H1 (cell line): ENCODE data around the gene ADAMTS1. TPM values are rescaled to one million over a fixed set of nuclear protein-coding genes. Genes with fewer than 3 reads are reported as not detected.

Experiments used
- CTCF ChIA-PET: fragments of 300-600 bp; sonication (Branson Sonifier 250); formaldehyde crosslinking; loops from one replicate; lab custom pipeline; 2021; ENCODE audit not compliant: partially characterized antibody; lab: Charles Lee
- POLR2A ChIA-PET: fragments of 300-600 bp; sonication (Branson Sonifier 250); formaldehyde crosslinking; loops from one replicate; lab custom pipeline; 2021; ENCODE audit warnings: inconsistent platforms; ENCODE audit not compliant: partially characterized antibody; lab: Charles Lee
- DNase-seq, 2 experiments: peaks; one replicate each; pipeline versions ENCODE4 v3.0.0 to v3.0.0-alpha.2; 2010 to 2022; ENCODE audit warnings: low spot score in 2 of 2, low read depth in 1 of 2, mixed read lengths in 1 of 2
- FAIRE-seq: peaks from 2 replicates; lab custom pipeline; 2011; peaks lifted over from hg19 to GRCh38; lab: Jason Lieb, UNC
- H2AFZ ChIP-seq: 2 replicates; pipeline ENCODE4 v1.8.1; 2012; ENCODE audit warnings: low read length, inconsistent platforms
- H2AK5ac ChIP-seq: 2 replicates; pipeline ENCODE4 v1.6.1; 2013; ENCODE audit warnings: low read depth, low read length
- H2BK120ac ChIP-seq: replicated peaks from 2 replicates; pipeline ENCODE3; 2013; ENCODE audit warnings: low read depth, low read length, inconsistent platforms
- H2BK12ac ChIP-seq: 2 replicates; pipeline ENCODE4 v1.6.1; 2013; ENCODE audit warnings: low read depth, low read length
- H2BK15ac ChIP-seq: 2 replicates; pipeline ENCODE4 v1.6.1; 2013; ENCODE audit warnings: low read length
- H2BK20ac ChIP-seq: 2 replicates; pipeline ENCODE4 v1.6.1; 2013; ENCODE audit warnings: low read length
- H2BK5ac ChIP-seq: 2 replicates; pipeline ENCODE4 v1.6.1; 2013; ENCODE audit warnings: low read depth, low read length
- H3K14ac ChIP-seq: 2 replicates; pipeline ENCODE4 v1.6.1; 2013; ENCODE audit warnings: inconsistent platforms; ENCODE audit not compliant: insufficient read length
- H3K18ac ChIP-seq: 2 replicates; pipeline ENCODE4 v1.6.1; 2013; ENCODE audit warnings: low read length; ENCODE audit errors: extremely low read depth
- H3K23ac ChIP-seq: 2 replicates; pipeline ENCODE4 v1.6.1; 2013; ENCODE audit warnings: inconsistent platforms; ENCODE audit not compliant: insufficient read length
- H3K23me2 ChIP-seq: 2 replicates; pipeline ENCODE4 v1.6.1; 2013; ENCODE audit warnings: low read depth, low read length
- H3K27ac ChIP-seq: 2 replicates; pipeline ENCODE4 v1.6.1; 2011; ENCODE audit warnings: low read depth, low read length, inconsistent platforms
- H3K27me3 ChIP-seq, 4 experiments: replicated peaks in 1 of 4; 1 replicate in 1 of 4; 2 replicates in 3 of 4; pipeline versions ENCODE4 v1.6.1 to v1.8.1; 2011 to 2013; ENCODE audit warnings: low read length in 3 of 4, mild to moderate bottlenecking in 3 of 4, inconsistent platforms in 2 of 4, mixed read lengths in 2 of 4, moderate library complexity in 1 of 4; ENCODE audit not compliant: control insufficient read depth in 3 of 4, insufficient read depth in 3 of 4; ENCODE audit errors: extremely low read depth in 1 of 4
- H3K36me3 ChIP-seq, 4 experiments: 2 replicates each; pipeline versions ENCODE4 v1.6.1 to v1.8.1; 2011 to 2013; ENCODE audit warnings: mild to moderate bottlenecking in 4 of 4, low read length in 3 of 4, moderate library complexity in 2 of 4, control low read depth in 1 of 4, inconsistent platforms in 1 of 4; ENCODE audit not compliant: insufficient read depth in 4 of 4, control insufficient read depth in 2 of 4
- H3K4ac ChIP-seq: replicated peaks from 2 replicates; pipeline ENCODE3; 2013; ENCODE audit warnings: low read length, low read depth, mixed read lengths, inconsistent platforms; ENCODE audit not compliant: insufficient read length
- H3K4me1 ChIP-seq, 4 experiments: replicated peaks in 1 of 4; 1 replicate in 1 of 4; 2 replicates in 3 of 4; pipeline versions ENCODE4 v1.6.1 to v1.8.1; 2011 to 2013; ENCODE audit warnings: low read length in 3 of 4, inconsistent platforms in 2 of 4, mixed read lengths in 1 of 4; ENCODE audit not compliant: insufficient read depth in 4 of 4, control insufficient read depth in 3 of 4
- H3K4me2 ChIP-seq, 2 experiments: 2 replicates each; pipeline versions ENCODE4 v1.6.1 to v1.8.1; 2011 to 2013; ENCODE audit warnings: low read depth in 2 of 2, low read length in 2 of 2, control low read depth in 1 of 2, inconsistent platforms in 1 of 2, mild to moderate bottlenecking in 1 of 2; ENCODE audit not compliant: insufficient read depth in 1 of 2
- H3K4me3 ChIP-seq, 4 experiments: fragments of 200-600, 300-600 bp in 1 of 4; sonication (generic), shearing (Covaris generic), sonication (Bioruptor Twin) in 1 of 4; 2 replicates each; pipeline versions ENCODE4 v1.5.1 to v1.8.1; 2011 to 2016; ENCODE audit warnings: low read length in 4 of 4, low read depth in 3 of 4, control low read depth in 2 of 4, inconsistent platforms in 2 of 4, mild to moderate bottlenecking in 2 of 4, mixed read lengths in 1 of 4, moderate library complexity in 1 of 4; ENCODE audit not compliant: insufficient read depth in 2 of 4; ENCODE audit errors: extremely low read depth in 1 of 4
- H3K56ac ChIP-seq: replicated peaks from 2 replicates; pipeline ENCODE3; 2013; ENCODE audit warnings: low read depth, mild to moderate bottlenecking, mixed read lengths, low read length, inconsistent platforms; ENCODE audit not compliant: insufficient read length
- H3K79me1 ChIP-seq: 2 replicates; pipeline ENCODE4 v1.6.1; 2013; ENCODE audit warnings: low read depth, low read length, control low read depth
- H3K79me2 ChIP-seq, 2 experiments: 2 replicates each; pipeline versions ENCODE4 v1.6.1 to v1.8.1; 2012 to 2013; ENCODE audit warnings: low read length in 2 of 2, mild to moderate bottlenecking in 2 of 2, inconsistent platforms in 1 of 2; ENCODE audit not compliant: insufficient read depth in 2 of 2, control insufficient read depth in 1 of 2
- H3K9ac ChIP-seq, 4 experiments: replicated peaks in 1 of 4; 1 replicate in 1 of 4; 2 replicates in 3 of 4; pipeline versions ENCODE4 v1.6.1 to v1.8.1; 2011 to 2013; ENCODE audit warnings: low read depth in 3 of 4, low read length in 3 of 4, control low read depth in 2 of 4, mild to moderate bottlenecking in 2 of 4, moderate library complexity in 2 of 4, inconsistent platforms in 1 of 4; ENCODE audit errors: extremely low read depth in 1 of 4
- H3K9me3 ChIP-seq, 2 experiments: 2 replicates each; pipeline versions ENCODE4 v1.6.1 to v1.8.1; 2012 to 2013; ENCODE audit warnings: mild to moderate bottlenecking in 2 of 2, moderate library complexity in 2 of 2, control low read depth in 1 of 2, inconsistent platforms in 1 of 2, low read depth in 1 of 2, low read length in 1 of 2, mixed read lengths in 1 of 2; ENCODE audit not compliant: insufficient read depth in 2 of 2
- H4K20me1 ChIP-seq, 2 experiments: replicated peaks in 1 of 2; 2 replicates each; pipeline versions ENCODE3 to v1.8.1; 2011 to 2013; ENCODE audit warnings: inconsistent platforms in 2 of 2, low read length in 2 of 2, mild to moderate bottlenecking in 1 of 2; ENCODE audit not compliant: insufficient read depth in 2 of 2, control insufficient read depth in 1 of 2
- H4K5ac ChIP-seq: 2 replicates; pipeline ENCODE4 v1.6.1; 2013; ENCODE audit warnings: low read length, low read depth, mixed read lengths, inconsistent platforms; ENCODE audit not compliant: insufficient read length
- H4K8ac ChIP-seq: 2 replicates; pipeline ENCODE4 v1.8.0; 2013; ENCODE audit warnings: mild to moderate bottlenecking, moderate library complexity, low read length, inconsistent platforms; ENCODE audit not compliant: insufficient read depth; ENCODE audit errors: extremely low read depth
- H4K91ac ChIP-seq: replicated peaks from 2 replicates; pipeline ENCODE3; 2013; ENCODE audit warnings: low read length, mixed read lengths, inconsistent platforms; ENCODE audit not compliant: insufficient read length
- BCL11A ChIP-seq, 2 experiments: IDR thresholded peaks; one replicate each; pipeline ENCODE4 v1.6.1; 2011; ENCODE audit warnings: low read depth in 2 of 2, low read length in 2 of 2, mild to moderate bottlenecking in 2 of 2
- SP2 ChIP-seq: IDR thresholded peaks from 2 replicates; pipeline ENCODE4 v1.6.1; 2012; ENCODE audit warnings: mild to moderate bottlenecking, low read length, inconsistent platforms
- TEAD4 ChIP-seq: IDR thresholded peaks from 2 replicates; pipeline ENCODE4 v1.6.1; 2012; ENCODE audit warnings: low read depth, low read length, inconsistent platforms, mixed read lengths
- WGBS, 2 experiments: shearing (Covaris generic) in 1 of 2; methylation state at CpG; one replicate each; pipeline versions ENCODE4 v1.1.6 to v1.1.7; 2013 to 2015; ENCODE audit warnings: low lambda C conversion rate in 2 of 2, mixed read lengths in 2 of 2, inconsistent platforms in 1 of 2, low coverage in 1 of 2, missing lambda C conversion rate in 1 of 2; ENCODE audit not compliant: insufficient replicate concordance in 2 of 2, insufficient coverage in 1 of 2, insufficient read length in 1 of 2; ENCODE audit errors: extremely low coverage in 1 of 2, missing lambda C conversion rate in 1 of 2; 5-methylcytosine and 5-hydroxymethylcytosine counted together
- polyA plus RNA-seq, 7 experiments: library from polyadenylated mRNA; depleted of rRNA in 3 of 7; stranded (reverse) in 5 of 7; unstranded in 2 of 7; fragments of >200 nt in 5 of 7; fragments of 200-250 nt in 2 of 7; gene quantifications; 1 replicate in 5 of 7; 2 replicates in 1 of 7; 4 replicates in 1 of 7; pipeline versions ENCODE4 v1.2.1 to v1.2.3, GENCODE V29; 2011 to 2013; ENCODE audit warnings: missing spikeins in 2 of 7, mixed read lengths in 2 of 7
- total RNA-seq: library from RNA; stranded (reverse); fragmentation: NEBNext Ultra II Directional; extraction: Animal tissue kit (Norgen Biotek cat#: 25700); gene quantifications from 2 replicates; pipeline ENCODE4 v1.2.1, GENCODE V29; 2021
- TF ChIP-seq, protein P1 (sequence below): IDR thresholded peaks from 2 replicates; pipeline ENCODE4 v1.6.1; 2012; ENCODE audit warnings: low read length, inconsistent platforms

The ADAMTS1 gene
- total and polyA plus RNA-seq, 2 of the 8 experiments (the other 6 are each of a cell fraction or from before 2014, with no cell fraction given) = 10.7 to 22.4 TPM

- CTCF ChIA-PET = interaction anchor here (0.7 to 2.0 kb wide), 5 partner anchors 22 to 853 kb away, joined by 3 to 17 read pairs (median 4); no protein-coding TSS in a partner anchor
- H3K23ac ChIP-seq = no peak overlapping the region
- H3K23me2 ChIP-seq = peaks cover 25% of the 10 kb centered on the region
- WGBS, 2 experiments = 86% methylated on average over 2 of the region's 2 CpGs; no CpG with 5 or more reads in 1 of the 2 experiments
- no peak overlapping the region for H3K4me3 ChIP-seq
- H2BK5ac ChIP-seq = no peak overlapping the region
- no peaks in the 10 kb centered on the region for H4K20me1 ChIP-seq
- no peak overlapping the region for H2BK120ac ChIP-seq
- FAIRE-seq (no peak), DNase-seq (no peak)
- no peak overlapping the region for H2BK15ac ChIP-seq
- no peak overlapping the region for H2AK5ac ChIP-seq
- H3K36me3 ChIP-seq = no peaks in the 10 kb centered on the region
- H3K79me2 ChIP-seq = peaks cover 0 to 10% of the 10 kb centered on the region in 2 experiments; a peak in 2 of 4 replicates
- H2AFZ ChIP-seq = no peak overlapping the region
- H4K8ac ChIP-seq = no peak overlapping the region
- H3K56ac ChIP-seq = no peak overlapping the region
- H3K4me2 ChIP-seq = no peak overlapping the region
- no peak overlapping the region for H3K4ac ChIP-seq
- no peak overlapping the region for H3K18ac ChIP-seq
- peaks cover 0 to 15% (median 9%) of the 10 kb centered on the region in 4 experiments; a peak in 6 of 7 replicates for H3K4me1 ChIP-seq
- H3K9ac ChIP-seq = no peak overlapping the region
- no peak overlapping the region for H2BK20ac ChIP-seq
- H3K79me1 ChIP-seq = no peaks in the 10 kb centered on the region
- no peak overlapping the region for H4K5ac ChIP-seq
- no peaks in the 10 kb centered on the region for H3K9me3 ChIP-seq
- POLR2A ChIA-PET = interaction anchor here (1.4 kb wide), 1 partner anchor 1895 kb away, joined by 3 read pairs; no protein-coding TSS in a partner anchor
- no peak overlapping the region for H3K14ac ChIP-seq
- H2BK12ac ChIP-seq = no peak overlapping the region
- H3K27ac ChIP-seq = no peak overlapping the region
- H4K91ac ChIP-seq = no peak overlapping the region
- H3K27me3 ChIP-seq = peaks cover 0 to 28% (median 13%) of the 10 kb centered on the region in 4 experiments; a peak in 5 of 7 replicates
- TF ChIP-seq, protein P1, sequence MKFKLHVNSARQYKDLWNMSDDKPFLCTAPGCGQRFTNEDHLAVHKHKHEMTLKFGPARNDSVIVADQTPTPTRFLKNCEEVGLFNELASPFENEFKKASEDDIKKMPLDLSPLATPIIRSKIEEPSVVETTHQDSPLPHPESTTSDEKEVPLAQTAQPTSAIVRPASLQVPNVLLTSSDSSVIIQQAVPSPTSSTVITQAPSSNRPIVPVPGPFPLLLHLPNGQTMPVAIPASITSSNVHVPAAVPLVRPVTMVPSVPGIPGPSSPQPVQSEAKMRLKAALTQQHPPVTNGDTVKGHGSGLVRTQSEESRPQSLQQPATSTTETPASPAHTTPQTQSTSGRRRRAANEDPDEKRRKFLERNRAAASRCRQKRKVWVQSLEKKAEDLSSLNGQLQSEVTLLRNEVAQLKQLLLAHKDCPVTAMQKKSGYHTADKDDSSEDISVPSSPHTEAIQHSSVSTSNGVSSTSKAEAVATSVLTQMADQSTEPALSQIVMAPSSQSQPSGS = no peak
- TF ChIP-seq TEAD4 (no peak), BCL11A (IDR thresholded peaks at IDR 0.05; ENCODE audit: low read depth in 2 of 2, low read length in 2 of 2) (no peak), SP2 (no peak)
These were observed 2.7 kb upstream of the ADAMTS1 start for GRCh38 chr21:26847921-26848320.
